HG03095 (cell line): ENCODE results near the gene MST1R.

Experiments
- ATAC-seq: cut with Tn5 transposase; IDR thresholded peaks from one replicate; pipeline ENCODE4 v1.9.1; 2021; ENCODE audit warnings: moderate library complexity; ENCODE audit not compliant: unreplicated experiment

MST1R gene

GRCh38 chr3:49879721-49880120, 24.0 kb downstream of the MST1R start:
- ATAC-seq, result no peak

GRCh38 chr3:49878686-49879085, 25.0 kb downstream of the MST1R start:
- ATAC-seq, result no peak

- ATAC-seq, result no peak
These were observed 26.0 kb downstream of the MST1R start for GRCh38 chr3:49877716-49878115.

- no peak for ATAC-seq
These were observed 27.1 kb downstream of the MST1R start for GRCh38 chr3:49876567-49876966.

- no peak for ATAC-seq
These were observed 30.1 kb downstream of the MST1R start for GRCh38 chr3:49873623-49874022.

GRCh38 chr3:49872801-49873281, 30.8 kb downstream of the MST1R start:
- no peak for ATAC-seq

GRCh38 chr3:49871531-49872153, 32.0 kb downstream of the MST1R start:
- ATAC-seq, result no peak

- no peak for ATAC-seq
These were observed 34.0 kb downstream of the MST1R start, which contains the start of gene CAMKV for GRCh38 chr3:49869525-49870126. Gene CAMKV (minus strand): TSS chr3:49869906. CDS start chr3:49862388, 7,518 bp downstream.

- no peak for ATAC-seq
These were observed 34.7 kb downstream of the MST1R start for GRCh38 chr3:49868862-49869466.

GRCh38 chr3:49867871-49868321, 35.8 kb downstream of the MST1R start:
- no peak for ATAC-seq

GRCh38 chr3:49867400-49867799, 36.3 kb downstream of the MST1R start:
- no peak for ATAC-seq

- ATAC-seq, result no peak
These were observed 38.4 kb downstream of the MST1R start for GRCh38 chr3:49865198-49865784.

- no peak for ATAC-seq
These were observed 39.2 kb downstream of the MST1R start for GRCh38 chr3:49864505-49864904.

GRCh38 chr3:49859576-49860305, 43.9 kb downstream of the MST1R start:
- no peak for ATAC-seq

- ATAC-seq, result peak; percentile 94
These were observed 47.3 kb downstream of the MST1R start, which contains the start of gene TRAIP for GRCh38 chr3:49856181-49857005. Gene TRAIP (minus strand): TSS chr3:49856564. CDS start chr3:49856453, 111 bp downstream.

- ATAC-seq, result no peak
These were observed 48.0 kb downstream of the MST1R start for GRCh38 chr3:49855662-49856061.

- ATAC-seq, result no peak
These were observed 58.0 kb downstream of the MST1R start for GRCh38 chr3:49845694-49846093.

GRCh38 chr3:49844464-49845183, 59.0 kb downstream of the MST1R start:
- ATAC-seq, result no peak

GRCh38 chr3:49842843-49843517, 60.7 kb downstream of the MST1R start:
- no peak for ATAC-seq
